OCI-LY3 (cell line): ENCODE data around the gene LYZ.

Source experiments
- H2AFZ ChIP-seq: fragments of 200-600, 300-600 bp; shearing (Covaris generic); 2 replicates; pipeline ENCODE4 v1.6.0; 2014; ENCODE audit warnings: antibody characterized with exemption, low read depth, low read length
- H3K27ac ChIP-seq: fragments of 200-600, 300-600 bp; sonication (generic); 2 replicates; pipeline ENCODE4 v1.5.1; 2014; ENCODE audit warnings: mild to moderate bottlenecking, low read length, moderate library complexity, mixed read lengths
- H3K27me3 ChIP-seq: fragments of 200-600, 300-600 bp; sonication (generic); 2 replicates; pipeline ENCODE4 v1.6.1; 2014; ENCODE audit warnings: low read depth, low read length, mixed read lengths
- H3K36me3 ChIP-seq: fragments of 200-600, 300-600 bp; sonication (generic); replicated peaks from 2 replicates; pipeline ENCODE3; 2014; ENCODE audit warnings: low read depth, low read length, mixed read lengths
- H3K4me1 ChIP-seq: fragments of 300-600, 200-600 bp; sonication (generic); 2 replicates; pipeline ENCODE4 v1.6.1; 2014; ENCODE audit warnings: low read length, mixed read lengths
- H3K4me2 ChIP-seq: fragments of 200-600, 300-600 bp; sonication (generic); 2 replicates; pipeline ENCODE4 v1.6.1; 2014; ENCODE audit warnings: low read length, mixed read lengths
- H3K4me3 ChIP-seq: fragments of 300-600, 200-600 bp; sonication (generic); 2 replicates; pipeline ENCODE4 v1.5.1; 2014; ENCODE audit warnings: antibody characterized with exemption, mild to moderate bottlenecking, low read length, moderate library complexity
- H3K79me2 ChIP-seq: fragments of 300-600, 200-600 bp; shearing (Covaris generic); 2 replicates; pipeline ENCODE4 v1.6.1; 2014; ENCODE audit warnings: mild to moderate bottlenecking, low read length, mixed read lengths
- H3K9ac ChIP-seq: fragments of 300-600, 200-600 bp; shearing (Covaris generic); 2 replicates; pipeline ENCODE4 v1.6.0; 2014; ENCODE audit warnings: mild to moderate bottlenecking, low read length, moderate library complexity
- H3K9me3 ChIP-seq: fragments of 200-600, 300-600 bp; shearing (Covaris generic); 2 replicates; pipeline ENCODE4 v1.6.1; 2014; ENCODE audit warnings: low read length, mixed read lengths; ENCODE audit not compliant: insufficient read depth
- H4K20me1 ChIP-seq: fragments of 200-600, 300-600 bp; sonication (generic); 2 replicates; pipeline ENCODE4 v1.6.1; 2016; ENCODE audit warnings: low read length, mixed read lengths; ENCODE audit not compliant: insufficient read depth
- EZH2phosphoT487 ChIP-seq: fragments of 200-600 bp; shearing (Covaris generic); IDR thresholded peaks from 2 replicates; pipeline ENCODE4 v1.6.1; 2018; ENCODE audit warnings: antibody characterized with exemption, mixed run types, low read depth
- TF ChIP-seq, protein P1 (sequence below): fragments of 200-600, 300-600 bp; sonication (generic); IDR thresholded peaks from 2 replicates; pipeline ENCODE4 v1.5.1; 2014; ENCODE audit warnings: antibody characterized with exemption, low read length, low read depth

LYZ gene

DNA sequence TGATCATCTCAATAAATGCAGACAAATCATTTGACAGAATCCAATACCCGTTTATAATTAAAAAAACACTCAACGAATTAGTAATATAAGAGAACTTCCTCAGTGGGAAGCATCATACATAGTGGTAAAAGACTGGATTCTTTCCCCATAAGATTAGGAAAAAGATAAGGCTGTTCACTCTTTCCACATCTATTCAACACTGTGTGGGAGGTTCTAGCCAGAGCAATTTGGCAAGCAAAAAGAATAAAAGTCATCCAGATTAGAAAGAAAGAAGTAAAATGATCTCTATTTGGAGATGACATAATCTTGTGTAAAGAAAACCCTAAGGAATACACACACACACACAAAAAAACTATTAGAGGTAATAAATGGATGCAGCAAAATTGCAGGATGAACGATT, 49.8 kb downstream of the LYZ start:
- H2AFZ ChIP-seq: no peak overlapping the region
- H3K79me2 ChIP-seq: peaks cover 3% of the 10 kb centered on the region; the same call in 1 of the 2 replicates
- H3K36me3 ChIP-seq: peaks cover 37% of the 10 kb centered on the region
- H3K9ac ChIP-seq: no peak overlapping the region
- peaks cover 7% of the 10 kb centered on the region for H3K4me1 ChIP-seq
- no peaks in the 10 kb centered on the region for H4K20me1 ChIP-seq
- peaks cover 9% of the 10 kb centered on the region; the same call in 1 of the 2 replicates for H3K9me3 ChIP-seq
- no peak overlapping the region for H3K27ac ChIP-seq
- no peaks in the 10 kb centered on the region for H3K27me3 ChIP-seq
- no peak overlapping the region for H3K4me3 ChIP-seq
- TF ChIP-seq, protein P1, sequence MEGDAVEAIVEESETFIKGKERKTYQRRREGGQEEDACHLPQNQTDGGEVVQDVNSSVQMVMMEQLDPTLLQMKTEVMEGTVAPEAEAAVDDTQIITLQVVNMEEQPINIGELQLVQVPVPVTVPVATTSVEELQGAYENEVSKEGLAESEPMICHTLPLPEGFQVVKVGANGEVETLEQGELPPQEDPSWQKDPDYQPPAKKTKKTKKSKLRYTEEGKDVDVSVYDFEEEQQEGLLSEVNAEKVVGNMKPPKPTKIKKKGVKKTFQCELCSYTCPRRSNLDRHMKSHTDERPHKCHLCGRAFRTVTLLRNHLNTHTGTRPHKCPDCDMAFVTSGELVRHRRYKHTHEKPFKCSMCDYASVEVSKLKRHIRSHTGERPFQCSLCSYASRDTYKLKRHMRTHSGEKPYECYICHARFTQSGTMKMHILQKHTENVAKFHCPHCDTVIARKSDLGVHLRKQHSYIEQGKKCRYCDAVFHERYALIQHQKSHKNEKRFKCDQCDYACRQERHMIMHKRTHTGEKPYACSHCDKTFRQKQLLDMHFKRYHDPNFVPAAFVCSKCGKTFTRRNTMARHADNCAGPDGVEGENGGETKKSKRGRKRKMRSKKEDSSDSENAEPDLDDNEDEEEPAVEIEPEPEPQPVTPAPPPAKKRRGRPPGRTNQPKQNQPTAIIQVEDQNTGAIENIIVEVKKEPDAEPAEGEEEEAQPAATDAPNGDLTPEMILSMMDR: no peak
- TF ChIP-seq EZH2phosphoT487: no peak
- H3K4me2 ChIP-seq: no peak overlapping the region

DNA sequence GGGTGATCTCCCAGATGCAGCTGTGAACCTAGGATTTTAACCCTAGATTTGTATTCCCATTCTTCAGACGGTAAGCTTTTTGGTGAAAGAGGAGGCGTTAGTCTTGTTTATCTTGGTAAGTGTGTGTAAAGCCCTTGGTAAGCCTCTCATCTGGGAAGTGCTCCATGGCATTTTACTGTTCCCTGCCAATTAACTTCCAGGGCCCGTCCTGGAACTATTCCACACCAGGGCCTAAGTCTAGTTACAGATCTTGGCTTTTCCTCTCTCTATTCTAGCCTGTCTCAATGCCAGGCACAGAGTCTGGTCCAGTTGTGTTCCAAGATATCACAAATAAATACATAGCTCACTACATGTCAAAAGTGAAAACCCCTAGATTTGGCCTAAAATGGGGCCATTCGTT, 53.8 kb downstream of the LYZ start:
- Histone ChIP-seq H3K79me2 (no peaks in the 10 kb centered on the region), H3K9me3 (peaks cover 3% of the 10 kb centered on the region; the same call in 1 of the 2 replicates), H3K4me2 (no peak overlapping the region), H3K27ac (no peak overlapping the region), H3K27me3 (no peaks in the 10 kb centered on the region), H2AFZ (no peak overlapping the region), H3K4me3 (no peak overlapping the region), H4K20me1 (no peaks in the 10 kb centered on the region), H3K9ac (no peak overlapping the region), H3K36me3 (peaks cover 9% of the 10 kb centered on the region), H3K4me1 (no peaks in the 10 kb centered on the region)
- TF ChIP-seq, protein P1: no peak
- TF ChIP-seq EZH2phosphoT487: no peak
